PC-3 (cell line): ENCODE measurements around the gene FAM124A. TPM values are rescaled to one million over a fixed set of nuclear protein-coding genes. Genes with fewer than 3 reads are reported as not detected.

Experiments
- ATAC-seq: fragments of 200-7000 bp; cut with Tn5 transposase; 2 replicates; pipeline ENCODE4 v1.9.1; 2020; ENCODE audit warnings: mild to moderate bottlenecking, moderate library complexity
- BruUV-seq: library from RNA; stranded (reverse); fragments of 400-500 nt; replicated peaks from 2 replicates; lab custom pipeline; 2021; lab: Mats Ljungman, UMichigan
- CTCF ChIA-PET: fragments of 300-600 bp; sonication (Branson Sonifier 250); formaldehyde crosslinking; loops from one replicate; lab custom pipeline; 2022; ENCODE audit warnings: antibody characterized with exemption; lab: Charles Lee
- POLR2A ChIA-PET: fragments of 300-600 bp; sonication (Branson Sonifier 250); formaldehyde crosslinking; loops from one replicate; lab custom pipeline; 2022; ENCODE audit warnings: antibody characterized with exemption; ENCODE audit not compliant: unreplicated experiment; lab: Charles Lee
- DNase-seq: peaks from one replicate; pipeline ENCODE4 v3.0.0-alpha.2; 2015
- H2AFZ ChIP-seq: fragments of 300-600 bp; sonication (generic); 2 replicates; pipeline ENCODE4 v1.6.0; 2016; ENCODE audit warnings: antibody characterized with exemption, low read length
- H3F3A ChIP-seq: fragments of 300-600 bp; sonication (generic); one replicate; pipeline ENCODE4 v1.6.0; 2017; ENCODE audit warnings: antibody characterized with exemption, low read length, control low read depth, mild to moderate bottlenecking; ENCODE audit not compliant: unreplicated experiment
- H3K27ac ChIP-seq: fragments of 300-600 bp; sonication (generic); 2 replicates; pipeline ENCODE4 v1.5.1; 2016; ENCODE audit warnings: mild to moderate bottlenecking, low read length
- H3K27me3 ChIP-seq: fragments of 300-600 bp; sonication (generic); 2 replicates; pipeline ENCODE4 v1.6.1; 2016; ENCODE audit warnings: low read length, mixed read lengths
- H3K36me3 ChIP-seq: fragments of 300-600 bp; sonication (generic); 2 replicates; pipeline ENCODE4 v1.6.1; 2016; ENCODE audit warnings: low read depth, mixed run types, low read length, mixed read lengths
- H3K4me1 ChIP-seq: fragments of 300-600 bp; sonication (generic); 2 replicates; pipeline ENCODE4 v1.5.1; 2016; ENCODE audit warnings: low read length; ENCODE audit not compliant: insufficient read depth
- H3K4me2 ChIP-seq: fragments of 300-600 bp; sonication (generic); 2 replicates; pipeline ENCODE4 v1.6.0; 2016; ENCODE audit warnings: low read length
- H3K4me3 ChIP-seq: fragments of 300-600 bp; sonication (generic); 2 replicates; pipeline ENCODE4 v1.5.1; 2016; ENCODE audit warnings: mild to moderate bottlenecking, low read length, mixed read lengths
- H3K79me2 ChIP-seq: fragments of 300-600 bp; sonication (generic); 2 replicates; pipeline ENCODE4 v1.6.1; 2017; ENCODE audit warnings: low read length, mixed read lengths
- H3K9ac ChIP-seq: fragments of 300-600 bp; sonication (generic); 2 replicates; pipeline ENCODE4 v1.6.0; 2016; ENCODE audit warnings: mild to moderate bottlenecking, low read length
- H3K9me2 ChIP-seq: fragments of 300-600 bp; sonication (generic); replicated peaks from 2 replicates; pipeline ENCODE4 v1.6.1; 2016; ENCODE audit warnings: mixed run types, low read length, mixed read lengths
- H3K9me3 ChIP-seq: fragments of 300-600 bp; sonication (generic); 2 replicates; pipeline ENCODE4 v1.6.1; 2016; ENCODE audit warnings: low read length, mixed read lengths
- H4K20me1 ChIP-seq: fragments of 300-600 bp; sonication (generic); 2 replicates; pipeline ENCODE4 v1.6.1; 2016; ENCODE audit warnings: low read length, mixed read lengths
- EZH2 ChIP-seq: fragments of 300-600 bp; sonication (generic); IDR thresholded peaks from one replicate; pipeline ENCODE4 v1.6.1; 2017; ENCODE audit warnings: antibody characterized with exemption, mild to moderate bottlenecking, low read length; ENCODE audit not compliant: unreplicated experiment
- EZH2phosphoT487 ChIP-seq: fragments of 300-600 bp; sonication (generic); IDR thresholded peaks from 2 replicates; pipeline ENCODE4 v1.6.1; 2018; ENCODE audit warnings: mild to moderate bottlenecking, antibody characterized with exemption, low read length, borderline replicate concordance
- intact Hi-C: fragments of 100-400 bp; cut with micrococcal nuclease; formaldehyde crosslinking; loops from 2 replicates; pipeline ENCODE4 v1.9.0; 2023
- total RNA-seq: library from RNA; depleted of rRNA; stranded (reverse); fragments of >200 nt; gene quantifications from 2 replicates; pipeline ENCODE4 v1.2.3, GENCODE V29; 2014
- TF ChIP-seq, protein P1 (sequence below): fragments of 300-600 bp; sonication (generic); conservative IDR thresholded peaks from 2 replicates; pipeline ENCODE4 v1.5.1; 2017; ENCODE audit warnings: antibody characterized with exemption, low read depth, mild to moderate bottlenecking, low read length

The FAM124A gene
- total RNA-seq, 1 experiment from 2014 or later: 1.1 TPM

DNA sequence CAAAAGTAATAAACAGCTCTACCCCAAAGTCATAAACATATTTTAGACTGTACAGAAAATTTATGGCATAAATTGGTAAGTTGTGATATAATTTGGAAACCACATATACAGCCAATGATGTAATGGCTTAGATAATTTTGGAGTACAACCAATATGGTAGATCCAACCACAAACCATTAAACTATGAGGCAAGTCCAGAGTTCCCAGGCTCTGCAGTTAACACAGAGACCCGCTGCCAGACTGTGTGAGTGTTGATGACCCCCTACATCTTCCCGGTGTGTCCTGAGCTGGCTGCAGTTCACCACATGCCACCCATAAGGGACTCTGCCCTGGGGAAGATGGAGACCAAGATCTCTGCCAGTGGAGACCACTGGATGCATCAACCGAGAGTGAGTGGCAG lies 107.4 kb downstream of the FAM124A start:
- Histone ChIP-seq H3F3A (no peaks in the 10 kb centered on the region), H3K27ac (no peak overlapping the region), H3K36me3 (no peaks in the 10 kb centered on the region), H4K20me1 (no peaks in the 10 kb centered on the region), H2AFZ (no peak overlapping the region), H3K9me2 (no peaks in the 10 kb centered on the region), H3K79me2 (no peaks in the 10 kb centered on the region), H3K4me1 (no peaks in the 10 kb centered on the region), H3K9ac (no peak overlapping the region), H3K4me3 (no peak overlapping the region), H3K27me3 (no peaks in the 10 kb centered on the region), H3K4me2 (no peak overlapping the region), H3K9me3 (no peaks in the 10 kb centered on the region)
- POLR2A ChIA-PET: no interaction called here
- DNase-seq: no peak
- intact Hi-C loops: no loop called here
- BruUV-seq: no TSS peak
- no peak for ATAC-seq
- CTCF ChIA-PET: no interaction called here
- TF ChIP-seq, protein P1, sequence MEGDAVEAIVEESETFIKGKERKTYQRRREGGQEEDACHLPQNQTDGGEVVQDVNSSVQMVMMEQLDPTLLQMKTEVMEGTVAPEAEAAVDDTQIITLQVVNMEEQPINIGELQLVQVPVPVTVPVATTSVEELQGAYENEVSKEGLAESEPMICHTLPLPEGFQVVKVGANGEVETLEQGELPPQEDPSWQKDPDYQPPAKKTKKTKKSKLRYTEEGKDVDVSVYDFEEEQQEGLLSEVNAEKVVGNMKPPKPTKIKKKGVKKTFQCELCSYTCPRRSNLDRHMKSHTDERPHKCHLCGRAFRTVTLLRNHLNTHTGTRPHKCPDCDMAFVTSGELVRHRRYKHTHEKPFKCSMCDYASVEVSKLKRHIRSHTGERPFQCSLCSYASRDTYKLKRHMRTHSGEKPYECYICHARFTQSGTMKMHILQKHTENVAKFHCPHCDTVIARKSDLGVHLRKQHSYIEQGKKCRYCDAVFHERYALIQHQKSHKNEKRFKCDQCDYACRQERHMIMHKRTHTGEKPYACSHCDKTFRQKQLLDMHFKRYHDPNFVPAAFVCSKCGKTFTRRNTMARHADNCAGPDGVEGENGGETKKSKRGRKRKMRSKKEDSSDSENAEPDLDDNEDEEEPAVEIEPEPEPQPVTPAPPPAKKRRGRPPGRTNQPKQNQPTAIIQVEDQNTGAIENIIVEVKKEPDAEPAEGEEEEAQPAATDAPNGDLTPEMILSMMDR: no peak

DNA sequence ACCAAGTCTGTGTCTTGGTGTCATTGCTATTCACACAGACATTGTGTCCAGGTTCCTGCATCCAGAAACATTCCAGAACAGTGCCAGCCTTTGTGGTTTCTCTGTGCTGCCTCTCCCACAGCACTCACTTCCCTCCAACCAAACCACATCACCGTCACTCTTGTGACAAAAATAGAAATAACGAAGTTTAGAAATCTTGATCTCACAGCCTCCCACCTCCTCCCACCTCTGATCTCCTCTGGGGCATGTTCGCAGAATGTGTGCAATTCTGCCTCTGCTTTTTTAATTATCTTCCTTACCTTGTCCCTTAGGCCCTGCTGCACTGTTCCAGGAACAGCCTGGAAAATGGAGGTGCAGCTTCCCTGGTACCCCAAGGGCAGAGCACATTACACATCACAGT lies 108.6 kb downstream of the FAM124A start:
- H3K4me3 ChIP-seq: no peak overlapping the region
- DNase-seq: no peak
- H3K9me2 ChIP-seq: no peaks in the 10 kb centered on the region
- H3K4me1 ChIP-seq: no peaks in the 10 kb centered on the region
- ChIA-PET CTCF (no interaction called here), POLR2A (no interaction called here)
- H3K27ac ChIP-seq: no peak overlapping the region
- H3K9ac ChIP-seq: no peak overlapping the region
- TF ChIP-seq, protein P1: no peak
- no peak for TF ChIP-seq EZH2phosphoT487
- no peak for TF ChIP-seq EZH2
- ATAC-seq: no peak
- intact Hi-C loops: no loop called here
- H3K9me3 ChIP-seq: no peaks in the 10 kb centered on the region
- no peaks in the 10 kb centered on the region for H3K27me3 ChIP-seq
- H2AFZ ChIP-seq: no peak overlapping the region
- H3K4me2 ChIP-seq: no peak overlapping the region
- H3K79me2 ChIP-seq: no peaks in the 10 kb centered on the region
- H3F3A ChIP-seq: no peaks in the 10 kb centered on the region
- no peaks in the 10 kb centered on the region for H3K36me3 ChIP-seq
- BruUV-seq: no TSS peak
- H4K20me1 ChIP-seq: no peaks in the 10 kb centered on the region

DNA sequence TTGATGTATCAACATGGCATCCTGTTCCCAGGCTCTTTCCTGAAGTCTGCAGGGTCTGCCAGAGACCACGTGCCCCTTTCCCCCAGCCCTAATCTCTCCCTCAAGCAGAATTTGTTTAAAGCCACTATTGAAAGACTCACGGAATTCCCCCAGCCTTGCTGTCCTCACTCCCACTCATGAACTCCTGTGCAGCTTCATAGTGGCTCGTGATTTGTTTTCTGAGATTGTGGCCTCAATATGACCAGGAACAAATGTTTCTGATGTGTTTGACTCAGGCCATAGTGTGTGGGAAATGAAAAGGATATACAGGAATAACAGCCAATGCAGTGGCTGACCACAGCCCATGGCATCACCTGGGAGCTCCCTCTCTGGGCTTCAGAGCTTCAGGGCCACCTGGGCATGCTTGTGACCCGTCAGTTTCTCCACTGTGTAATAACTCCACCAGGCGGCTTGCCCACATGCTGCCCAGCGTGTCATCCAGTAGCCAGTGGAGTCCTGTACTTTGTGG lies 109.2 kb downstream of the FAM124A start:
- H3K79me2 ChIP-seq: no peaks in the 10 kb centered on the region
- no peak overlapping the region for H3K4me2 ChIP-seq
- ChIA-PET CTCF (no interaction called here), POLR2A (no interaction called here)
- H4K20me1 ChIP-seq: no peaks in the 10 kb centered on the region
- no peak overlapping the region for H3K27ac ChIP-seq
- BruUV-seq: no TSS peak
- no peaks in the 10 kb centered on the region for H3K9me2 ChIP-seq
- intact Hi-C loops: no loop called here
- H3K36me3 ChIP-seq: no peaks in the 10 kb centered on the region
- H2AFZ ChIP-seq: no peak overlapping the region
- no peaks in the 10 kb centered on the region for H3K27me3 ChIP-seq
- ATAC-seq (no peak), DNase-seq (no peak)
- no peak overlapping the region for H3K4me3 ChIP-seq
- TF ChIP-seq EZH2phosphoT487: no peak
- TF ChIP-seq EZH2: no peak
- TF ChIP-seq, protein P1: no peak
- no peaks in the 10 kb centered on the region for H3F3A ChIP-seq
- no peak overlapping the region for H3K9ac ChIP-seq
- no peaks in the 10 kb centered on the region for H3K4me1 ChIP-seq
- H3K9me3 ChIP-seq: no peaks in the 10 kb centered on the region
